CD14-positive monocyte (primary cell): Measurements from ENCODE around the gene TMEM117. TPM values are rescaled to one million over a fixed set of nuclear protein-coding genes. Genes with fewer than 3 reads are reported as not detected.

ENCODE experiments used
- DNase-seq, 3 donors: peaks; one replicate each; pipeline ENCODE4 v3.0.0-alpha.2; 2011 to 2022
- H2AFZ ChIP-seq: 2 replicates; pipeline ENCODE4 v1.6.0; 2012; ENCODE audit warnings: mild to moderate bottlenecking, low read depth, low read length, inconsistent platforms; ENCODE audit not compliant: insufficient read depth, poor library complexity, severe bottlenecking
- H3K27ac ChIP-seq, 2 donors: 1 replicate in 1 of 2; 2 replicates in 1 of 2; pipeline ENCODE4 v1.5.1; 2012 to 2013; ENCODE audit warnings: low read length in 2 of 2, control low read depth in 1 of 2, inconsistent platforms in 1 of 2, low read depth in 1 of 2, mild to moderate bottlenecking in 1 of 2
- H3K27me3 ChIP-seq, 2 donors: one replicate each; pipeline versions ENCODE4 v1.6.0 to v1.6.1; 2011 to 2013; ENCODE audit warnings: low read length in 2 of 2; ENCODE audit not compliant: control insufficient read depth in 2 of 2, insufficient read depth in 2 of 2
- H3K36me3 ChIP-seq, 2 donors: replicated peaks in 1 of 2; 1 replicate in 1 of 2; 2 replicates in 1 of 2; pipeline versions ENCODE4 v1.5.1 to v1.6.1; 2012 to 2013; ENCODE audit warnings: low read length in 2 of 2, control low read depth in 1 of 2, inconsistent platforms in 1 of 2, mild to moderate bottlenecking in 1 of 2; ENCODE audit not compliant: insufficient read depth in 2 of 2, control insufficient read depth in 1 of 2
- H3K4me1 ChIP-seq, 2 donors: 1 replicate in 1 of 2; 2 replicates in 1 of 2; pipeline versions ENCODE4 v1.5.1 to v1.6.1; 2012 to 2013; ENCODE audit warnings: low read length in 2 of 2, control low read depth in 1 of 2, inconsistent platforms in 1 of 2, mild to moderate bottlenecking in 1 of 2, moderate library complexity in 1 of 2; ENCODE audit not compliant: insufficient read depth in 2 of 2, control insufficient read depth in 1 of 2
- H3K4me2 ChIP-seq: replicated peaks from 2 replicates; pipeline ENCODE3; 2012; ENCODE audit warnings: low read length, moderate library complexity, mild to moderate bottlenecking; ENCODE audit not compliant: poor library complexity, severe bottlenecking; ENCODE audit errors: extremely low read depth
- H3K4me3 ChIP-seq, 3 experiments: fragments of 200-600 bp in 1 of 3; sonication (generic) in 1 of 3; replicated peaks in 1 of 3; 1 replicate in 2 of 3; 2 replicates in 1 of 3; pipeline ENCODE4 v1.5.1; 2011 to 2013; ENCODE audit warnings: low read length in 3 of 3, mild to moderate bottlenecking in 3 of 3, control low read depth in 2 of 3, low read depth in 2 of 3, inconsistent platforms in 1 of 3, moderate library complexity in 1 of 3
- H3K79me2 ChIP-seq: 2 replicates; pipeline ENCODE4 v1.6.0; 2012; ENCODE audit warnings: mild to moderate bottlenecking, control low read depth, inconsistent platforms, low read length, moderate library complexity; ENCODE audit not compliant: insufficient read depth
- H3K9ac ChIP-seq: 2 replicates; pipeline ENCODE4 v1.6.0; 2017; ENCODE audit warnings: low read length, mild to moderate bottlenecking; ENCODE audit not compliant: insufficient read depth, poor library complexity, severe bottlenecking
- H3K9me3 ChIP-seq, 2 donors: replicated peaks in 1 of 2; 1 replicate in 1 of 2; 2 replicates in 1 of 2; pipeline versions ENCODE4 v1.5.1 to v1.6.1; 2012 to 2013; ENCODE audit warnings: low read length in 2 of 2, control low read depth in 1 of 2; ENCODE audit not compliant: control insufficient read depth in 1 of 2, insufficient read depth in 1 of 2
- H4K20me1 ChIP-seq: 2 replicates; pipeline ENCODE4 v1.6.0; 2012; ENCODE audit warnings: mild to moderate bottlenecking, low read length, control low read depth, moderate library complexity; ENCODE audit not compliant: insufficient read depth
- H3K27ac Mint-ChIP-seq, 7 donors: one replicate each; pipeline ENCODE4 v1.8.0; 2020; ENCODE audit warnings: mild to moderate bottlenecking in 7 of 7, mixed read lengths in 7 of 7, moderate library complexity in 6 of 7, inconsistent platforms in 2 of 7
- H3K27me3 Mint-ChIP-seq, 3 donors: one replicate each; pipeline ENCODE4 v1.8.0; 2021 to 2022; ENCODE audit warnings: low read depth in 3 of 3, mild to moderate bottlenecking in 3 of 3, mixed read lengths in 3 of 3, moderate library complexity in 3 of 3, inconsistent platforms in 1 of 3
- H3K36me3 Mint-ChIP-seq, 2 donors: one replicate each; pipeline ENCODE4 v1.8.0; 2020; ENCODE audit warnings: mixed read lengths in 2 of 2, inconsistent platforms in 1 of 2, mild to moderate bottlenecking in 1 of 2
- H3K4me1 Mint-ChIP-seq: one replicate; pipeline ENCODE4 v1.8.0; 2020; ENCODE audit warnings: mild to moderate bottlenecking, mixed read lengths
- H3K4me3 Mint-ChIP-seq, 2 donors: one replicate each; pipeline ENCODE4 v1.8.0; 2020; ENCODE audit warnings: mild to moderate bottlenecking in 2 of 2, mixed read lengths in 2 of 2, moderate library complexity in 1 of 2
- H3K9me3 Mint-ChIP-seq, 7 donors: one replicate each; pipeline ENCODE4 v1.8.0; 2020 to 2022; ENCODE audit warnings: mixed read lengths in 7 of 7, mild to moderate bottlenecking in 6 of 7, moderate library complexity in 6 of 7, inconsistent platforms in 2 of 7
- WGBS: methylation state at CpG from one replicate; pipeline ENCODE4 v1.1.5; 2013; ENCODE audit warnings: missing lambda C conversion rate; ENCODE audit not compliant: insufficient coverage; 5-methylcytosine and 5-hydroxymethylcytosine counted together
- intact Hi-C, 2 donors: fragments of 100-400 bp; cut with micrococcal nuclease; formaldehyde crosslinking; loops; one replicate each; pipeline versions ENCODE4 v1.15.0 to v1.15.1; 2023
- polyA plus RNA-seq, 3 donors: library from polyadenylated mRNA; depleted of rRNA in 1 of 3; unstranded in 2 of 3; stranded (reverse) in 1 of 3; fragments of 300-500 nt in 2 of 3; fragments of >200 nt in 1 of 3; fragmentation: Illumina TruSeq in 2 of 3; gene quantifications; 1 replicate in 2 of 3; 2 replicates in 1 of 3; pipeline ENCODE4 v1.2.3, GENCODE V29; 2012 to 2021
- TF ChIP-seq, protein P1 (sequence below): fragments of 200-600 bp; IDR thresholded peaks from one replicate; pipeline ENCODE4 v1.8.0; 2022; ENCODE audit warnings: antibody characterized with exemption, mild to moderate bottlenecking

The TMEM117 gene
- polyA plus RNA-seq, 3 donors, result 0.11 to 0.42 TPM; not detected in 1

DNA sequence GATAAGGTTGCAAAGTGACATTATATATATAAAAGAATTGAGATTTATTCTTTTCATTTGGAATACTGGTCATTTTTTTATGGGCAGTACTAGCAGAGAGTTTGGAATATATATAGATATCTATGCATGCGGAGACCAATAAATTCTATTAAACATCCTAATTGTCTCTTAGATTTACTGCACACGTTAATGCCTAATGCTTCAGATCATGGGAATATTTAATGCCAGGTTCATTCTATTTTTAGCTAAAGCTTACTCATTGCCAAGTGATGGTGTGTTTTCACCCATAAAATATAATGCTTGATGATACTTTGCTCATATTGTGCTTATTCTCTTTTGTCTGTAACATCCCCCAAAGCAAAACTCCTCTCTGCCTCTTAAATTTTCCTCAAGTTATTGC lies 264.4 kb downstream of the TMEM117 start:
- WGBS, result no CpG with 5 or more reads among the region's 2 CpGs
- Histone ChIP-seq H4K20me1 (no peaks in the 10 kb centered on the region), H3K27ac (no peak overlapping the region), H3K4me2 (no peak overlapping the region), H2AFZ (no peak overlapping the region), H3K4me3 (no peak overlapping the region), H3K9ac (no peak overlapping the region), H3K79me2 (no peaks in the 10 kb centered on the region), H3K4me1 (no peaks in the 10 kb centered on the region), H3K36me3 (no peaks in the 10 kb centered on the region), H3K9me3 (peaks cover 2 to 10% of the 10 kb centered on the region in 2 donors), H3K27me3 (no peaks in the 10 kb centered on the region)
- peaks cover 0 to 13% (median 11%) of the 10 kb centered on the region in 7 donors for H3K9me3 Mint-ChIP-seq
- no peak overlapping the region for H3K4me3 Mint-ChIP-seq
- TF ChIP-seq, protein P1, sequence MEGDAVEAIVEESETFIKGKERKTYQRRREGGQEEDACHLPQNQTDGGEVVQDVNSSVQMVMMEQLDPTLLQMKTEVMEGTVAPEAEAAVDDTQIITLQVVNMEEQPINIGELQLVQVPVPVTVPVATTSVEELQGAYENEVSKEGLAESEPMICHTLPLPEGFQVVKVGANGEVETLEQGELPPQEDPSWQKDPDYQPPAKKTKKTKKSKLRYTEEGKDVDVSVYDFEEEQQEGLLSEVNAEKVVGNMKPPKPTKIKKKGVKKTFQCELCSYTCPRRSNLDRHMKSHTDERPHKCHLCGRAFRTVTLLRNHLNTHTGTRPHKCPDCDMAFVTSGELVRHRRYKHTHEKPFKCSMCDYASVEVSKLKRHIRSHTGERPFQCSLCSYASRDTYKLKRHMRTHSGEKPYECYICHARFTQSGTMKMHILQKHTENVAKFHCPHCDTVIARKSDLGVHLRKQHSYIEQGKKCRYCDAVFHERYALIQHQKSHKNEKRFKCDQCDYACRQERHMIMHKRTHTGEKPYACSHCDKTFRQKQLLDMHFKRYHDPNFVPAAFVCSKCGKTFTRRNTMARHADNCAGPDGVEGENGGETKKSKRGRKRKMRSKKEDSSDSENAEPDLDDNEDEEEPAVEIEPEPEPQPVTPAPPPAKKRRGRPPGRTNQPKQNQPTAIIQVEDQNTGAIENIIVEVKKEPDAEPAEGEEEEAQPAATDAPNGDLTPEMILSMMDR, result no peak
- H3K4me1 Mint-ChIP-seq, result no peaks in the 10 kb centered on the region
- intact Hi-C loops, result no loop called here
- peaks cover 0 to 1% (median 0%) of the 10 kb centered on the region in 3 donors for H3K27me3 Mint-ChIP-seq
- no peak overlapping the region for H3K27ac Mint-ChIP-seq
- H3K36me3 Mint-ChIP-seq, result no peaks in the 10 kb centered on the region
- no peak for DNase-seq

DNA sequence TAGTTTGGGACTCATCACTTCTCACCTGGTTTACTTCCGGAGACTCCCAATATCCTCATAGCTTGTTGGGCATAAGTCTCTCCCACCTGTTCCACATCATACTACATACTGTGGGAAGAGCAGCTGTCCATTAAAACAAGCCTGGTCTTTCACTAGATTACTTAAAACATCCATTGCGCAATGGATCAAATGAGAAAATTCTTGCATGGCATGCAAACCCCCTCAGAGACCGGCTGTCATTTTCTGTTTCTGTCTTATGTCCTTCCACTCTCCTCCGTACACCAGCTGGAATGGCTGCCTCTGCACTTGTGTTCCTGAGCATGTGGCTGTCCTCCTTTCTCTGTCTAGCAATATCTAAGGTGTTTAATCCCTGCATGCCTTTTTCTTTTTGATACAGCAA lies 265.6 kb downstream of the TMEM117 start:
- H3K4me3 Mint-ChIP-seq, result no peak overlapping the region
- no peaks in the 10 kb centered on the region for H3K36me3 ChIP-seq
- no peak overlapping the region for H3K27ac ChIP-seq
- no peaks in the 10 kb centered on the region for H3K36me3 Mint-ChIP-seq
- no peak overlapping the region for H3K4me3 ChIP-seq
- no peaks in the 10 kb centered on the region for H3K27me3 ChIP-seq
- no peak overlapping the region for H2AFZ ChIP-seq
- H3K9me3 Mint-ChIP-seq, result peaks cover 2 to 12% (median 10%) of the 10 kb centered on the region in 7 donors
- H3K79me2 ChIP-seq, result no peaks in the 10 kb centered on the region
- H3K4me2 ChIP-seq, result no peak overlapping the region
- no peaks in the 10 kb centered on the region for H4K20me1 ChIP-seq
- DNase-seq, result no peak
- H3K4me1 Mint-ChIP-seq, result no peaks in the 10 kb centered on the region
- H3K9me3 ChIP-seq, result peaks cover 5 to 8% of the 10 kb centered on the region in 2 donors
- intact Hi-C loops, result no loop called here
- no peak overlapping the region for H3K27ac Mint-ChIP-seq
- no peak overlapping the region for H3K9ac ChIP-seq
- H3K4me1 ChIP-seq, result no peaks in the 10 kb centered on the region
- TF ChIP-seq, protein P1, result no peak
- H3K27me3 Mint-ChIP-seq, result peaks cover 0 to 1% (median 0%) of the 10 kb centered on the region in 3 donors
- 100% methylated on average over 3 of the region's 4 CpGs for WGBS
